DND-41 (cell line): ENCODE measurements around the gene SLAMF1.
A peak's percentile ranks its signal among the peaks of the same experiment; 100 is the strongest.

Experiments used
- ATAC-seq: fragments of 200-7000 bp; cut with Tn5 transposase; 3 replicates; pipeline ENCODE4 v1.9.1; 2021; ENCODE audit warnings: low read depth; ENCODE audit not compliant: insufficient read depth
- DNase-seq: peaks from one replicate; pipeline ENCODE4 v3.0.0-alpha.2; 2020
- H2AFZ ChIP-seq: 2 replicates; pipeline ENCODE4 v1.6.0; 2012; ENCODE audit warnings: low read depth, low read length
- H3K27ac ChIP-seq: 2 replicates; pipeline ENCODE4 v1.5.1; 2012; ENCODE audit warnings: low read length, inconsistent platforms
- H3K27me3 ChIP-seq: fragments of 200-600 bp; sonication (generic); 2 replicates; pipeline ENCODE4 v1.6.0; 2012; ENCODE audit warnings: low read length, mild to moderate bottlenecking, inconsistent platforms; ENCODE audit not compliant: insufficient read depth, poor library complexity
- H3K36me3 ChIP-seq: 2 replicates; pipeline ENCODE4 v1.5.1; 2012; ENCODE audit warnings: low read length, inconsistent platforms; ENCODE audit not compliant: insufficient read depth
- H3K4me1 ChIP-seq: 2 replicates; pipeline ENCODE4 v1.5.1; 2012; ENCODE audit warnings: mild to moderate bottlenecking, low read length; ENCODE audit not compliant: insufficient read depth
- H3K4me2 ChIP-seq: 2 replicates; pipeline ENCODE4 v1.6.0; 2012; ENCODE audit warnings: mild to moderate bottlenecking, moderate library complexity, low read length, inconsistent platforms; ENCODE audit not compliant: insufficient read depth
- H3K4me3 ChIP-seq, 2 experiments: fragments of 200-600 bp in 1 of 2; shearing (Covaris generic) in 1 of 2; 2 replicates each; pipeline ENCODE4 v1.5.1; 2012 to 2016; ENCODE audit warnings: inconsistent platforms in 2 of 2, low read length in 2 of 2, mild to moderate bottlenecking in 2 of 2, low read depth in 1 of 2, moderate library complexity in 1 of 2
- H3K79me2 ChIP-seq: 2 replicates; pipeline ENCODE4 v1.6.0; 2012; ENCODE audit warnings: low read length, inconsistent platforms; ENCODE audit not compliant: insufficient read depth
- H3K9ac ChIP-seq: 2 replicates; pipeline ENCODE4 v1.6.0; 2012; ENCODE audit warnings: low read depth, mild to moderate bottlenecking, inconsistent platforms, low read length, moderate library complexity
- H3K9me3 ChIP-seq: 2 replicates; pipeline ENCODE4 v1.5.1; 2012; ENCODE audit warnings: low read length, moderate library complexity, mild to moderate bottlenecking, inconsistent platforms; ENCODE audit not compliant: insufficient read depth, severe bottlenecking
- H4K20me1 ChIP-seq: 2 replicates; pipeline ENCODE4 v1.6.0; 2012; ENCODE audit warnings: low read length; ENCODE audit not compliant: insufficient read depth
- CTCF ChIP-seq: IDR thresholded peaks from 2 replicates; pipeline ENCODE4 v1.5.1; 2012; ENCODE audit warnings: borderline replicate concordance, low read length, moderate library complexity, mild to moderate bottlenecking; ENCODE audit not compliant: poor library complexity, severe bottlenecking; ENCODE audit errors: extremely low read depth
- EZH2 ChIP-seq: IDR thresholded peaks from 3 replicates; pipeline ENCODE4 v1.6.1; 2012; ENCODE audit warnings: borderline replicate concordance, low read depth, mild to moderate bottlenecking, moderate library complexity, low read length, inconsistent platforms; ENCODE audit not compliant: severe bottlenecking

SLAMF1 gene

GRCh38 chr1:160682983-160683865 is 36.4 kb upstream of the SLAMF1 start:
- H3K36me3 ChIP-seq, result peaks cover 62% of the 10 kb centered on the region
- no peaks in the 10 kb centered on the region for H3K9me3 ChIP-seq
- ATAC-seq (peak; percentile 62), DNase-seq (peak; percentile 48)
- H3K9ac ChIP-seq, result peak overlapping the region; percentile 10; the same call in 1 of the 2 replicates
- peak overlapping the region; percentile 22 for H3K4me2 ChIP-seq
- no peak overlapping the region for H3K4me3 ChIP-seq
- no peak overlapping the region for H2AFZ ChIP-seq
- peak overlapping the region; percentile 75 for H3K27ac ChIP-seq
- H3K79me2 ChIP-seq, result peaks cover 25% of the 10 kb centered on the region
- TF ChIP-seq EZH2 (no peak), CTCF (no peak)
- peaks cover 39% of the 10 kb centered on the region for H3K4me1 ChIP-seq
- no peaks in the 10 kb centered on the region for H4K20me1 ChIP-seq
- H3K27me3 ChIP-seq, result no peaks in the 10 kb centered on the region

GRCh38 chr1:160681891-160682140 is 35.0 kb upstream of the SLAMF1 start:
- ATAC-seq (no peak; the same call in 2 of the 3 replicates), DNase-seq (no peak)
- H4K20me1 ChIP-seq, result no peaks in the 10 kb centered on the region
- H3K9me3 ChIP-seq, result no peaks in the 10 kb centered on the region
- no peak overlapping the region for H3K4me2 ChIP-seq
- H3K4me1 ChIP-seq, result peaks cover 43% of the 10 kb centered on the region
- H2AFZ ChIP-seq, result no peak overlapping the region
- no peaks in the 10 kb centered on the region for H3K27me3 ChIP-seq
- peaks cover 76% of the 10 kb centered on the region for H3K36me3 ChIP-seq
- TF ChIP-seq EZH2 (no peak), CTCF (no peak)
- H3K27ac ChIP-seq, result peak overlapping the region; percentile 41; the same call in 1 of the 2 replicates
- H3K79me2 ChIP-seq, result peaks cover 16% of the 10 kb centered on the region
- no peak overlapping the region for H3K9ac ChIP-seq
- no peak overlapping the region for H3K4me3 ChIP-seq

GRCh38 chr1:160681066-160681890 is 34.4 kb upstream of the SLAMF1 start:
- H3K27ac ChIP-seq, result peak overlapping the region; percentile 41
- no peaks in the 10 kb centered on the region for H4K20me1 ChIP-seq
- H3K4me3 ChIP-seq, result no peak overlapping the region
- no peaks in the 10 kb centered on the region for H3K9me3 ChIP-seq
- H3K4me2 ChIP-seq, result no peak overlapping the region
- H3K79me2 ChIP-seq, result peaks cover 13% of the 10 kb centered on the region
- H3K27me3 ChIP-seq, result no peaks in the 10 kb centered on the region
- H2AFZ ChIP-seq, result no peak overlapping the region
- TF ChIP-seq EZH2, result no peak
- peak; percentile 97 for TF ChIP-seq CTCF
- peaks cover 46% of the 10 kb centered on the region for H3K4me1 ChIP-seq
- DNase-seq (peak; percentile 87), ATAC-seq (peak; percentile 84)
- H3K36me3 ChIP-seq, result peaks cover 77% of the 10 kb centered on the region
- no peak overlapping the region for H3K9ac ChIP-seq
